ENCODE measurements around the gene ALDH3B1. TPM values are rescaled to one million over a fixed set of nuclear protein-coding genes. Genes with fewer than 3 reads are reported as not detected.

Gene ALDH3B1
- total and polyA plus RNA-seq, 9 of the 15 experiments (the other 6 are each of a cell fraction or from before 2014, with no cell fraction given): 0.01 to 0.35 (median 0.07) TPM; not detected in 2

DNA sequence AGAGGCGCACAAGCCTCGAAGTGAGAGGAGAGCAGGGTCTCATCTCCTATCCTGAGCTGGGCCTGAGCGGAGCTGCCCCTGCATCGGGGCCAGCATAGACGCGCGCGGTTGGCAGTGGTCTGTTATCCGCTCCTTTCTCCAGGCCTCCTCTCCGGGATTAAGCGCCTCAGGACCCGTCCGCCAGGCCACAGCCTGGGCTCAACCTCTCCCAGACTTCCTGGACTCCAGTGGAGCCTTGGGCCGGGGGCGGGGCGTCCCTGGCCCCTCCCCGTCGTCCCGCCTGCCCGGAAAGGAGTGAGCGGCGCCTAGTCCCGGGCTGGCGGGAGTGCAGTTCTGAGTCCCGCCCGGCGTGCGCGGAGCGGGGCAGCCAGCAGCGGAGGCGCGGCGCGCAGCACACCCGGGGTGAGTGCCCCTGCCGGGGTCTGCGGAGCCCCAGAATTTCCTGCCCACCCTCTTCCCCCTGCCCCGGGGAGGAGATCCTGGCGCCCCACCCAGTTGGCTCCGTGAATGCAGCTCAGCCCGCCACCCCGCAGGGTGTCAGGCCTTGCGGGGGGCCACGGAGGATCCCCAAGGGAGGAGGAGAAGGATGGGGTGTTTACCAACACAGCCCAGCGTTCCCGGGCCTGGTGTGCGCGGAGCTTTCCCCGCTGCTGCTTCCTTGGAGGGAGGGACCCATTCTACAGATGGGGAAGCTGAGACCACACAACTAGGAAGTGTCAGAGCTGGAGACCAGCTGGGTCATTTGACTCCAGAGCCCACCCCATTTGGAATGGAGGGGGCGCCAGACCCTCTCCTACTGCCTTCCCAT lies 28.8 kb downstream of the ALDH3B1 start, which contains the start of gene TCIRG1 (continued):
- 0 out of 2 replicates have a peak, but pooled peaks have one; percentile 22 for TF ChIP-seq AFF4 (CRISPR knock-in tag; IDR thresholded peaks at IDR 0.05)
- peak; percentile 53 for TF ChIP-seq ZNF239 (CRISPR knock-in tag; IDR thresholded peaks at IDR 0.05)
- TF ChIP-seq ZEB2 (IDR thresholded peaks at IDR 0.05): no peak
- peak; percentile 63 to 89 for TF ChIP-seq MAZ (CRISPR knock-in tag; conservative IDR thresholded peaks at IDR 0.05 in 1 of 2, IDR thresholded peaks at IDR 0.05 in 1 of 2)
- no peak for TF ChIP-seq NR2C2 (CRISPR knock-in tag; IDR thresholded peaks at IDR 0.05)
- no peak; the same call in 1 of the 2 replicates for TF ChIP-seq NR2C2 (tag; IDR thresholded peaks at IDR 0.05)
- no peak for TF ChIP-seq NUFIP1 (IDR thresholded peaks at IDR 0.05; ENCODE audit: partially characterized antibody)
- TF ChIP-seq KHSRP (IDR thresholded peaks at IDR 0.05): no peak
- TF ChIP-seq, protein P1, sequence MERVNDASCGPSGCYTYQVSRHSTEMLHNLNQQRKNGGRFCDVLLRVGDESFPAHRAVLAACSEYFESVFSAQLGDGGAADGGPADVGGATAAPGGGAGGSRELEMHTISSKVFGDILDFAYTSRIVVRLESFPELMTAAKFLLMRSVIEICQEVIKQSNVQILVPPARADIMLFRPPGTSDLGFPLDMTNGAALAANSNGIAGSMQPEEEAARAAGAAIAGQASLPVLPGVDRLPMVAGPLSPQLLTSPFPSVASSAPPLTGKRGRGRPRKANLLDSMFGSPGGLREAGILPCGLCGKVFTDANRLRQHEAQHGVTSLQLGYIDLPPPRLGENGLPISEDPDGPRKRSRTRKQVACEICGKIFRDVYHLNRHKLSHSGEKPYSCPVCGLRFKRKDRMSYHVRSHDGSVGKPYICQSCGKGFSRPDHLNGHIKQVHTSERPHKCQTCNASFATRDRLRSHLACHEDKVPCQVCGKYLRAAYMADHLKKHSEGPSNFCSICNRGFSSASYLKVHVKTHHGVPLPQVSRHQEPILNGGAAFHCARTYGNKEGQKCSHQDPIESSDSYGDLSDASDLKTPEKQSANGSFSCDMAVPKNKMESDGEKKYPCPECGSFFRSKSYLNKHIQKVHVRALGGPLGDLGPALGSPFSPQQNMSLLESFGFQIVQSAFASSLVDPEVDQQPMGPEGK (CRISPR knock-in tag; IDR thresholded peaks at IDR 0.05; ENCODE audit: borderline replicate concordance): no peak
- TF ChIP-seq FOS (IDR thresholded peaks at IDR 0.05; ENCODE audit: extremely low read depth, insufficient read length): no peak
- TF ChIP-seq FOXP1 (CRISPR knock-in tag; IDR thresholded peaks at IDR 0.05): peak; percentile 72; the same call in 1 of the 2 replicates
- TF ChIP-seq NRF1 (conservative IDR thresholded peaks at IDR 0.05 in 1 of 2, IDR thresholded peaks at IDR 0.05 in 1 of 2): peak; percentile 69 to 74
- 0 out of 2 replicates have a peak, but pooled peaks have one; percentile 43 for TF ChIP-seq MIER1 (IDR thresholded peaks at IDR 0.05; ENCODE audit: low read depth)
- no peak for TF ChIP-seq ZNF140 (CRISPR knock-in tag; IDR thresholded peaks at IDR 0.05)
- TF ChIP-seq, protein P2, sequence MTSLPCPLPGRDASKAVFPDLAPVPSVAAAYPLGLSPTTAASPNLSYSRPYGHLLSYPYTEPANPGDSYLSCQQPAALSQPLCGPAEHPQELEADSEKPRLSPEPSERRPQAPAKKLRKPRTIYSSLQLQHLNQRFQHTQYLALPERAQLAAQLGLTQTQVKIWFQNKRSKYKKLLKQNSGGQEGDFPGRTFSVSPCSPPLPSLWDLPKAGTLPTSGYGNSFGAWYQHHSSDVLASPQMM (CRISPR knock-in tag; IDR thresholded peaks at IDR 0.05): no peak
- TF ChIP-seq NR0B1 (IDR thresholded peaks at IDR 0.05; ENCODE audit: partially characterized antibody): no peak
- TF ChIP-seq USF1 (CRISPR knock-in tag; IDR thresholded peaks at IDR 0.05): no peak
- no peak for TF ChIP-seq NFXL1 (CRISPR knock-in tag; IDR thresholded peaks at IDR 0.05)

All from K562 (cell line).